AG09319 (cell line): ENCODE measurements around the gene DOHH.
A peak's percentile ranks its signal among the peaks of the same experiment; 100 is the strongest.
"Not testable (repeated sequence)": the region's sequence is repeated elsewhere in the genome, so short reads cannot be mapped to it uniquely, and the experiment has no call there.

ENCODE experiments used
- DNase-seq: peaks from one replicate; pipeline ENCODE4 v3.0.0-alpha.2; 2010; ENCODE audit warnings: low read depth; ENCODE audit errors: extremely low read depth
- CTCF ChIP-seq: IDR thresholded peaks from 2 replicates; pipeline ENCODE4 v1.5.1; 2011; ENCODE audit warnings: low read depth, mild to moderate bottlenecking, inconsistent platforms, low read length, moderate library complexity

Gene DOHH

GRCh38 chr19:3452171-3452941 lies 48.1 kb downstream of the DOHH start:
- no peak for DNase-seq
- no peak for TF ChIP-seq CTCF

GRCh38 chr19:3451451-3451866 lies 49.0 kb downstream of the DOHH start:
- DNase-seq, result no peak
- no peak for TF ChIP-seq CTCF

- DNase-seq, result peak; percentile 96
- no peak for TF ChIP-seq CTCF
These were observed 49.6 kb downstream of the DOHH start for GRCh38 chr19:3450796-3451411.

GRCh38 chr19:3448616-3449334 lies 51.7 kb downstream of the DOHH start:
- TF ChIP-seq CTCF, result no peak
- DNase-seq, result no peak

- not testable (repeated sequence) for DNase-seq
These were observed 53.8 kb downstream of the DOHH start for GRCh38 chr19:3446657-3447056.

- no peak for DNase-seq
- TF ChIP-seq CTCF, result no peak
These were observed 55.7 kb downstream of the DOHH start for GRCh38 chr19:3444695-3445234.

GRCh38 chr19:3443840-3444694 lies 56.4 kb downstream of the DOHH start:
- TF ChIP-seq CTCF, result no peak
- no peak for DNase-seq
